Medulla oblongata (tissue), 1 donor: ENCODE data around the gene INSL3.

Source experiments
- DNase-seq: peaks from one replicate; pipeline ENCODE4 v3.0.0-alpha.2; 2015; ENCODE audit errors: extremely low spot score

Gene INSL3, protein sequence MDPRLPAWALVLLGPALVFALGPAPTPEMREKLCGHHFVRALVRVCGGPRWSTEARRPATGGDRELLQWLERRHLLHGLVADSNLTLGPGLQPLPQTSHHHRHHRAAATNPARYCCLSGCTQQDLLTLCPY

DNA sequence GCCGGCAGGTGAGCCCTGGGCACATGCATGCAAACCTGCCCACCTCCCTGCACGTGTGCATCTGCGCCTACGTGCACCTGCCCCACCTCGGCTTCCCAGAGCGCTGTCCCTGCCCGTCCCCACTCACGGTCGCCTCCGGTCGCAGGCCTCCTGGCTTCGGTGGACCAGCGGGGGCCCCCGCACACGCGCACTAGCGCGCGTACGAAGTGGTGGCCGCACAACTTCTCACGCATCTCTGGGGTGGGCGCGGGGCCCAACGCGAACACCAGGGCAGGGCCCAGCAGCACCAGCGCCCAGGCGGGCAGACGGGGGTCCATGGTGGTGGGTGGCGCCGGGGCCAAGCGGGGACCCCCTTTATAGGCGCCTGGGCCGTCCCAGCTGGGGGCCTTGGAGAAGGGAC lies at the start of gene INSL3:
Gene INSL3, minus strand, starts transcription at position 330 of the 400 bp plus-strand sequence. Its CDS starts 13 bp downstream, at position 317.
- no peak for DNase-seq

DNA sequence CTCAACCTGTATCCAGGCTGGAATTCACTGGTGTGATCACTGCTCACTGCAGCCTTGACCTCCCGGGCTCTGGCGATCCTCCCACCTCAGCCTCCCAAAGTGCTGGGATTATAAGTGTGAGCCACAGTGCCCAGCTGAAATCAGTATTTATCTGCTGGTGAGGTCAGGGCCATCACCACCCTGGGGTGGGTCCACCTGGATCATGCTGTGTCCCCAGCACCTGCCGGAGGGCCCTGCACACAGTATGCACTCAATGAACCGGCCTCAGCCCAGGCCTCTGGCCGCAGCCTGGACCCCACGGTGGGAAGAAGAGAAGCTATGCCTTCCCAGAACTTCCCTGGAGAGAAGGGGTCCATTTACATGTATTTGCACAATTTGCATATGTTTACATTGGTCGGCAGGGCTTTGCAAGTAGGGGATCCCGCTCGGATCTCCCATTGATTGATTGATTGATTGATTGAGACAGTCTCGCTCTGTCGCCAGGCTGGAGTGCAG lies 47.8 kb upstream of the INSL3 start:
- no peak for DNase-seq

DNA sequence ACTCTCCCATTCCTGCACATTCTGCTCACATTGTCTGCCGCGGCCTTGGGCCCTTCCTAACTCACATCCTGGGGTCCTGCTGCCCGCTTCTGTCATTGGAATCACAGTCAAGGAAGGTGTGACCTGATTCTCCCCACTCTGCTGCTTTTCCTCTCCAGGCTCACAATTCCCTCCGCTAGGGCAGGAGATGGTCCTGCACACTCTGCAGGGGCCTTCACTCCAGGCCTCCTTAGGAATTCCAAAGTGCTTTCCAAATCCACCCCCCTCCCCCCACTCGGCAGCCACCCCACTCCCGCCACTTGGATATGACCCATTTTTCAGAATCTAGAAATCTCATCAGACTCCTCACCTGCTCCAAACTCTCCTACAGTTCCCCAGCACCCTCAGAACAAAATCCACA lies 47.4 kb upstream of the INSL3 start:
- no peak for DNase-seq

DNA sequence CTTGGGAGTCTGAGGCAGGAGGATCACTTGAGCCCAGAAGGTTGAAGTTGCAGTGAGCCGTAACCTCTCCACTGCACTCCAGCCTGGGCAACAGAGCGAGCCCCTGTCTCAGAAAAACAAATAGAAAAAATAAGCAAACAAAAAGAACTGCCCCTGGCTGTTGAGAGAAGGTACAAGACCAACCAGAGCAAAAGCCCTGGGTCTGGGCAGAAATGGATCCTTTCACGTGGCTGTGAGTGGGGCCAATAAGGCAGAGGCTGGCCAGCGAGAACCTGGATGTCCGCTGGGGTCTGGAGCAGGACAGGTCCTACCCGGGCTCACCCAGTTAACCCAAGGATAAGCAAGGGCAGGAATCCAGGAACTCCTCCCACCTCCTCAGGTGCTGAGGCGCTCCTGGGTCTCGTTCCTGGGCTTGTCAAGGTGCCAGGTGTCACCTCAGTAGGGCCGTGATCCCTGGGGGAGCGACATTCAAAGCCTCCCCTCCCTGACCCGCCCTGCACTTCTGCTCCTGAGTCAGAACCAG lies 45.7 kb upstream of the INSL3 start:
- DNase-seq, result no peak

DNA sequence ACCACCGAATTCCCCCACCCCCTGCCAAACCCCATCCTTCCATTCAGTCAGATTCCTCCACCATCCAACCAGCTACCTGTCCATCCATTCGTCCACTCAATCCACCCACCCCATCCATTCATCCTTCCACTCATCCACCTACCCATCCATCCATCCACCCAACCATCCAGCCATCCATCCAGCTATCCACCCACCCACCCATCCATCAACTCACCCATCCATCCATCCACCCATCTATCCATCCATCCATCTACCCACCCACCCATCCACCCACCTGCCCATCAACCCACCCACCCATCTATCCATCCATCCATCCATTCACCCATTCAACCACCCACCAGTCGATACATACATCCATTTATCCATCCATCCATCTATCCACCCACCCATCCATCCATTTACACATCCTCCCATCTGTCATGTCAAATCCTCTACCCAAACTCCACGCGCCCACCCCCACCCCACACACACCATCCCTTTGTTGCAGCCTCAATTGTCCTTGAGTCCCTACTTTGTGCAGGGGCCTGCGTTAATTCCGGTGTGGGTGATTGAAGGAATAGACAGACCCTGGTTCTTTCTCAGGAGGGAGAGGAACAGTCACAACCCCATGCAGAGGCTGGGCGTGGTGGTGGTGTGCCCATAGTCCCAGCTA lies 45.1 kb upstream of the INSL3 start:
- DNase-seq, result no peak

DNA sequence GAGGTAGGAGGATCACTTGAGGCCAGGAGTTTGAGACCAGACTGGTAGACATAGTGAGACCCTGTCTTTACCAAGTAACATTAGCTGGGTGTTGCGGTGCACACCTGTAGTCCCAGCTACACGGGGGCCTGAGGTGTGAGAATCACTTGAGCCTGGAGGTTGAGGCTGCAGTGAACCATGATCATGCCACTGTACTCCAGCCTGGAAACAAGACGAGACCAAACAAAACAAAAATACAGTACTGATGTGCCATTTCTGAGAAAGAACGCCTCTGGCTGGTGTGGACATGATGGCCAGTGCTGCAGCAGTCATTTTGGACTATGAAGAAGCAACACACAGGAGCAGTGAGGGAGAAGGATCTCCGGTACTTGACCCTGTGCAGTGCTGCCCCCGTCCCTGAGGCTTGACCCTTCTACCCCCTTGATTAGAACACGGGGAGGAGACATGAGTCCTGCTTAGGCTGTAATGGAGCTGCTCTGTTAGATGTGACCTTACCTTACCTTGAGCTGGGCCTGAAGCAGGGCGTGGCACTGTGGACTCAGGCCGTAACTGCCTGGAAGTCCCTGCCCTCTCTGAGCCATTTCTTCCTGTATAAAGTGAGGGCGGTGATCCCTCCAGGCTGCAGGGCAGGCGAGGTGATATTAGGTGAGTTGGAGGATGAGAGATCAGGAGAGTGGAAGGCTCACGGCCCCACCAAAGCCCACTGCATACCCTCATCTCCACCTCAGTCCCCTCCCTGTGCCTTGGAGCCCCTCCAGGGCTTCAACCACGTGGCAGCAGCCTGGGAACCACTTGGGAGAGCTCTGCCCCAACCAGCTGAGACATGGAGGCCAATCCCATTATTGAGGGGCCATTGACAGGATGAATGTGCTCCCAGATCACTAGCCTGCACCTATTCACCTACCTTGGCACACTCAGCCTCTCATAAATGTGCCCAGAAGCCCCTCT lies 44.3 kb upstream of the INSL3 start:
- DNase-seq, result no peak

DNA sequence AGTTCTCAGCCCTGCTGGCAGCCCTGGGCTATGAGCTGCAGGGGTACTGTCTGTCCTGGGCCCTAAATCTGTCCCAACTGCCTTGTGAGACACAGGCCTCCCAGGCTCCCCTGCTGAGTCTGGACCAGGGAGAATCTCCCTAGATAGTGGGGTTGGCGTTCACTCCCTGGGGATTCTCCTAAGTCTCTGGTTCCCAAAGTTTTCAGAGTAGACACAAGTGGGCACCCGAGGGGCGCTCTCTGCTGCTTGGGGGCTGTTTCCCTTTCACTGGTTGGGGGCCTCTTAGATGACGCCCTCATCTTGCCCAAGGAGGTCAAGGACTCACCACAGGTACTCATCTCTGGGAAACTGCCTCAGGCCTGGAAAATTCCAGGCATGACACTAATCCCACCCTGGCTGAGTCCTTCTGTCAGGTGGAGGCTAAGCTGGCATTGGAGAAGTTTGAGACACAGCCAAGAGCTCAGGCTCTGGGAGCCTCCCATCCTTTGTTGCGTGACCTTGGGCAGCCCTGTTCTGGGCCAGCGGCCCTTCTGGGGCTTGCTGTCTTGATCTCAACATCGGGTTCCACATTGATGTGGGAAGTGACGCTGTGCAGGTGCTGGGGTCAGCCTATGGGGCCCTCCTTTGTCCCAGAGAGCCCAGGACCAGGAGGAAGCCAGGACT lies 42.3 kb upstream of the INSL3 start:
- no peak for DNase-seq

DNA sequence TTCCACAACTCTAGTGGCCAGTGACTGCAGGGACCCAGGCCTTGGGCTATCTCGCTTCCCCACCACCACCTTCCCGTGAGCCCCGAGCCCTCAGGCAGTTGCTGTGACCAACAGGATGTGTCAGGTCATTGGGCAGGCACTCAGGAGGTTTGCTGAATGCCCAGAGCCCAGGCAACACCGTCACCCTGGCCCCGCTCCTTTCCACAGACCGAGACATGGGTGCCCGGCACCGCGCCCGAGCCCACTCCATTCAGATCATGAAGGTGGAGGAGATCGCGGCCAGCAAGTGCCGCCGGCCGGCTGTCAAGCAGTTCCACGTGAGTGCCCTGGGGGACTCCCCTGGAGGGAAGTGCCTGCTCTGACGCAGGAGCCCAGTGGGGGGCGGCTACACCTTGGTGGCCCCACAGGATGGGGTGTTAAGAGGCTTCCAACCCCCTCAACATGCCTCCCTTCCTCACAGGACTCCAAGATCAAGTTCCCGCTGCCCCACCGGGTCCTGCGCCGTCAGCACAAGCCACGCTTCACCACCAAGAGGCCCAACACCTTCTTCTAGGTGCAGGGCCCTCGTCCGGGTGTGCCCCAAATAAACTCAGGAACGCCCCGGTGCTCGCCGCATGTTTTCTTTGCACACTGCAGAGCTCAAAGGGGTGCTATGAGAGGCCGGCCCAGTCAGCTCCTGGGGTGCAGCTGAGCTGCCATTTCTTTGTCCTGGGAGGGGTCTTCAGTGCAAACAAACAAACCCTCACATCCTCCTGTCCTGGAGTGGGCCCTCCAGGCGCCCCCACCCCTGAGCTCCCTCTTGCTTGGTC lies 41.6 kb upstream of the INSL3 start:
- no peak for DNase-seq

DNA sequence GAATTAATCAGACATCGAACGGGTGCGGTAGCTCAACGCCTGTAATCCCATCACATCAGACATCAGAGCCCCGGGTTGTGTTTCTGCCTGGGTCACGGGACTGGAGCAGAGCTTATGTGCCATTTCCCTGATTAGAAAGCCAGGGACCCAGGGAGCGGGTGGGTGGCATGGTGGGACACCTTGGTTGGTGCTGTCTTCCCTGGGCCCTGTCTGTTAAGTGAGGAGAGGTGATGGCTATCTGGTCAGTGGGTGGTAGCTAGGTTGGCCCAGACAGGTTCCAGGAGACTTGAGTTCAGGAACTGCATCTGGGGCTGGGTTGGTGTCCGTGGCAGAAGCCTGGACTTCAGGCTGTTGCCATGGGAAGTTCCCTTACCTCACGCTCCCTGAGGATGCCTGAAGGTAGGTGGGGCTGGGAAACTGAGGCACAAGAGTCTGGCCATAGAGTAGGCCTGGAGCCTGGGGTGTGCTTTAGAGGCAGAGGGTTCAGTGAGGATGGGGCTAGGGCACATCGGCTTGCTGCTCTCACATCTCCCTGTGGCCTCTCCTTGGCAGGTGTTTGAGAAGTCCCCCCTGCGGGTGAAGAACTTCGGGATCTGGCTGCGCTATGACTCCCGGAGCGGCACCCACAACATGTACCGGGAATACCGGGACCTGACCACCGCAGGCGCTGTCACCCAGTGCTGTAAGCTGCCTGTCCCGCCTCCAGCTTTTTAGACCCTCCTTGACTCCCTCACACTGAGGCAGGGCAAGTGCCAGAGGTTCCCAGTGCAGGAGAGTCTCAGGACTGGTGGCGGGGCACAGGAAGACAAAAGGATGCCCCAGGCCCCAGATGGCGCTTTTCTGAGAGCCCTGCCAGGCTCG lies 40.5 kb upstream of the INSL3 start:
- no peak for DNase-seq

DNA sequence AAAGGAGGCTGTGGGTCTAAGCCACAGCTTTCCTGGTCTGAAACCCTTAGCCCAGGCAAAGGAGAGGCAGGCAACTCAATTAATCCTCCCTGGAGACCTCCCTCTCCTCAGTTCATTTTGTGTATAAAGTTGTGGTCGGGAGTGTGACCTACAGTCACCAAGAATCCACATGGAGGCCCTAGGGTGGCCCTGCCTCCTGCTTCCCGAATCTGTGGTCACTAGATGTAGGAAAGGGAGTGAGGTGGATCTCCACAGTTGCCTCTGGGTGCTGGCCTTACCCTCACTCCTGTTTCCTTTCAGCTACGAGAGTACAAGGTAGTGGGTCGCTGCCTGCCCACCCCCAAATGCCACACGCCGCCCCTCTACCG lies 39.7 kb upstream of the INSL3 start:
- no peak for DNase-seq

DNA sequence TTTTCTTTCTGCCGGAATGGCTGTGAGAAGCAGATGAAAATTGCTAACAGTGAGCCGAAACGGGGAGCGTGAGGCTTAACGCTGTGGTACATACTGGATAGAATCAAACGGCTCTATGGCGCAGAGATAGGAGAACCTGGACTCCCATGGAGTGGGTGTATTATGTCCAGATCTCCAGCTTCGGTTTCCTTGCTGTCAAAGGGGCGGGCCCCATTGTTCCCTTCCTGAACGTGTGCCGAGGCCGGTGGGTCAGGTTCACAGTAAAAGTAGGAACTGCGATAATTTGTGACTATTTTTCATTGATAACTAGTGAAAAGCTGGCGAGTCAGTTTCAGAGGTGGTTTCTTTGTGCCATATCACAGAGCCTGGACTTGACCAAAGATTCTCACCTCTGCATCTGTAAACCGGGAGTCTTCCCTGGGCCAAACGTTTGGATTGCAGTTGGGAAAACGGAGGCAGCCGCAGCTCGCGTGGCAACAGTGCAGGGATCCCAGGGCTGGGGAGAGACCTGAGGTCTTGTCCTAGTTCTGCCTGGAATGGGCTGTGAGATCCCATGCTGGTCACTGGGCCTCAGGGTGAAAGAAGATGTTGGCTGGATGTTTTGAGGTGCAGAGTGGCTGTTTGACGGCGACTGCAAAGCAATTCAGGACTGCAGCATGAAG lies 39.1 kb upstream of the INSL3 start:
- DNase-seq, result no peak

DNA sequence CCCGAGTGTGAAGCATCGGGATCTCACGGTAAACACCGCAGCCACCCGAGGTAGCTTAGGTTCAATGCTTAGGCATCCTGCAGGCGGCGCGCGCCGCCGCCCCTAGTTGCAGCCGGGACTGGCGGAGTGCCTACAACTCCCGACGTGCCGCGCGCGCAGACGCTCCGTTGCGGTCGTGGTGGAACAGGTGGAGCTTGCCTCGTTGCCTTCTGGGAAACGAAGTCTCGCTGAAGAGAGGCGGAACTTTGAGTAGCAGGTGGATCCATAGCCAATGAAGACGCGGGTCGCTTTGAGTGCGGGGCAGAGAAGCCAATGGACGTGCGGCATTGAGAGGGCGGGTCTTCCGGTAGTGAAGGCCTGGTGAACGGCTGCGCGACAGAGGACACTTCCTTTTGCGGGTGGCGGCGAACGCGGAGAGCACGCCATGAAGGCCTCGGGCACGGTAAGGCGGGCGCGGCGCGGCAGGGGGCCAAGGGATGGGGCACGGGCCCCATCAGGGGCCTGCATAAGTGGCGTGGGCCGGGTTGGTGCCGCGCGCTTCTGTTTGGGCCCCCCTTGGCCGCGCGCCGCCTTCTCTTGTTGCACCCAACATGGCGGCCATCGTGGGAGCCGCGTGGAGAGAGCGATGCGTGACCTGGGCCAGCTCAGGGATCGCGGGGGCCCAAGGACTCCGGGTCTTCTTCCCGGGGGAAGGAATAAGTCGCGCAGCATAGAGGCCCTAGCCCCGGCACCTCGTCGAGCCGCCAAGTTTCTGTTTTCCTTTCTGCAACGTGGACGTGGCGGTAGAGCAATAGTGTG lies 38.4 kb upstream of the INSL3 start, which contains the start of gene RPL18A:
Gene RPL18A, plus strand, starts transcription at position 378 of the 798 bp plus-strand sequence. Its CDS starts 47 bp downstream, at position 425.
- DNase-seq, result peak; percentile 100

DNA sequence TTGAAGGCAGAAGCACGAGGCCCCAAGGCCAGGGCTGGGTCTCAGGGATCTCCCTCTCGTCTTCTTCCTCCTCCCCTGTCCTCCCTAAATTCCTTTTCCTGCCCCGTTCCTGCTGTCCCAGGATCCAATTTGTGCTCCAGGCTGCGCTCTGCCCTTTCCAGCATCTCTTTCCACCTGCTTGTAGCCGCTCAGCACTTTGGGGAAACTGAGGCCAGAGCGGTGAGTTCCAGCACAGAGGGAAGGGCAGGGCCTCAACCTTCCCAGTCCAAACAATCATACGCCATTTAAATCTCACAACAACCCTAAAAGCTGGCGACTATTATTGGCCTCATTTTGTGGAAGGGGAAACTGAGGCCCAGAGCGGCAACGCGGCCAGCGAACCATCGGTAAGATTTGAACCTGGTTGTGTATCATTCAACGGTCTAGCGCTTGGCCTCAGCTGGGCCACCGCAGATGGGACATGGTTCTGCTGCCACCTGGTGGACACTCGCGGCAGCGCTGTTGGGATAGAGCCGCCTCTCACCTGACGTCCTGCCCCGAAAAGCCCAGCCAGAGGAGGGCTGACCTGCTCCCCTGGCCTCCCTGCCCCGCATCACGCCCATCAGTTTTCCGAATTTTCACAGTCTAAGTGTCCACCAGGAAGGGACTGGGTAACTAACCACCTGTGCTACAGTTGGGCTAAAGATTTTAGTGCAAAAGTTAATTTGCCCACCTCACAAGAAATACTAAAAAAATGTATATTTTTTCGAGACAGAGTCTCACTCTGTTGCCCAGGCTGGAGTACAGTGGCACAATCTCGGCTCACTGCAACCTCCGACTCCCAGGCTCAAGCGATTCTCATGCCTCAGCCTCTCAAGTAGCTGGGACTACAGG lies 34.2 kb upstream of the INSL3 start:
- peak; percentile 82 for DNase-seq

DNA sequence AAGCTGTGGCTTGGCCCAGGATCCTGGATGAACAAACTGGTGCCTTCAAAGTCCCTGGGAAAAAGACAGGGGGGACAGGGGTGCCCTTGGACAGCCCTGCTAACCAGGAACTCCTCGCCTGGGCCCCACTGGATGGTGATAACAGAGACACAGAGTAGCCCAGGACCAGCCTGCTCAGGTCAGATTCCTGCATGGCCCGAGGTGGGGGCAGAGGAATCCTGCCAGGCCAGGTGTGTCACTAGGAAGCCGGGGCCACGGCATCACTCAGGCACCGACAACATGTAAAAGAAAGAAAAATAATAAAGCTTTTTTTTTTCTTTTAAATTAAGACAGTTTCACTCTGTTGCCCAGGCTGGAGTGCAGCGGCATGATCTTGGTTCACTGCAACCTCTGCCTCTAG lies 32.7 kb upstream of the INSL3 start:
- DNase-seq, result no peak

DNA sequence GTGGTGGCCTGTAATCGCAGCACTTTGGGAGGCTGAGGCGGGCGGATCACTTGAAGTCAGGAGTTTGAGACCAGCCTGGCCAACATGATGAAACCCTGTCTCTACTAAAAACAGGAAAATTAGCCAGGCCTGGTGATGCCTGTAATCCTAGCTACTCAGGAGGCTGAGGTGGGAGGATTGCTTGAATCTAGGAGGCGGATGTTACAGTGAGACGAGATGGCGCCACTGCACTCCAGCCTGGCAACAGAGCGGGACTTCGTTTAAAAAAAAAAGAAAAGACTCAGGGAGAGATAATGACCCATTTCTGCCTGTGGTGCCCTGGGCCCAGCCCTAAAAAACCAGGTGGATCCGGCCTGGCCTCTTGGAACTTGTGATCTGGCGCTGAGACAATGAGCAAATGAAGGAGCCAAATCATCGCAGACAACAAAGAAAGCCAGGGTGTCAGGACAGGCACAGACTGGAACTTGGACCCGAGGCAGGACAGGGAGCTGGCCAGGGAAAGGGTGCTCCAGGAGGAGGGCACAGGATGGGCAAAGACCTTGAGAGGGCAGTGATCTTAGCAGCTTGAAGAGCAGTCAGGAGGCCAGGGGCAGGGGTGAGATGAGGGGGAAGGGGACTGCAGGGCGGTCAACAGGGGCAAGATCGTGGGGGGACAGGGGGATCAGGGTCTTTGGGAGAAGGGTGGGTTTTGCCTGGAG lies 27.4 kb upstream of the INSL3 start:
- DNase-seq, result no peak

DNA sequence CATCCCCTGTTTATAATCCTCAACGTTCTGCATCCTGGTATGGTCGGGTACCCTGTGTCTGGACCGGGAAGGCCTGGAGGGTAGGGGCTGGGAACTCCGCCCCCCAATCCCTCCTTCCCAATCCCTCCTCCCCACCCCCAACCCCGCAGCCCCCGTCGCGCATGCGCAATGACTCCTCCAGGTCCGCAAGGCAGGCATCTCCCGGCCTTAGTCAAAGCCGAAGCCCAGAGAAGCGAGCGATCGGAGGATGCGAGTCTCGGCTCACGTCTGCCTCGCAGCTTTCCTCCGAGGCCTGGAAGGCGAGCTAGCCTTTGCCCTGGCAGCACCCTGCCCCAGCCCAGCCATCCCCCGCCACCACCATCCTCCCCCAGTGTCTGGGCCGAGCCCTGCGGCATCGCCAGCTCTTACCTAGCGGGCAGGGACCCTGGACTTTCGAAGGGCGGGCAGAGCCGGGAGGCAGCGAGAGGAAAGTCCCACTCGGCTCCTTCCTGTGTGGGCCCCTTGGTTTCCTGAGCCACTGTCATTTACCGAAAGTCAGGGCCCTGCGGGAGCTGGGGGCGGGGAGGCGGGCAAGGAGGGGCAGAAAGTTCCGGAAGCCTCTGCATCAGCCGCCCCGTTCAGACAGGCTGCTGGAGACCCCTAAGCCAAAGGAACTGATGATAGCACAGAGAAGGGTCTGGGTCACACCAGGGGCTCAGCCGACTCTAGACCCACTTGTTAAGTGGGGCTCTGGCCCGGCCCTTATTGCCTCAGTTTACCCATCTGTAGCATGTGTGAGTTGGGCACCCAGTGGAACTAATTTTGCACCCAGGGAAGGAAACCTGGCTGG lies 26.4 kb upstream of the INSL3 start, which contains the start of gene JAK3:
Gene JAK3, minus strand, starts transcription at position 445 of the 829 bp plus-strand sequence. CDS start 3,565 bp downstream, outside the sequence.
- peak; percentile 39 for DNase-seq
